Measurements from ENCODE around the gene CFAP43.

DNA sequence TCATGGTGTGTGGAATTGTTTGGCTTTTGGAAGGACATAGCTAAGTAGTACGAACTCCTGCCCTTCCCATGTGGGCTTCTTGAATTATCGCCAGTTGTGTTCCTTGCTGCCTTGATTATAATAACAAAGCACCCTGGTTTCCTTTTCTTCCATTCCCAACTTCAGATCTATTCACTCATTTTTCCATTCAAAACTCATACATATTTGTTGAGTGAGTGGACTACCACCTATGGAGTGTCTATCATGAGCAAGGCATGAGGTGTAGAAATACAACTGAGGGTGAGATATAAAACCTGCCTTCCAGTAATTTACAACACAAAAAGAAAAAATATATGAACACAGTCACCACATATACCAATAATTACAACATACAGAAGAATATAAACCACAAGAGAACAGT lies 141.6 kb downstream of the CFAP43 start:
- TF ChIP-seq EZH2 (IDR thresholded peaks at IDR 0.05) (no peak), POLR2AphosphoS5 (IDR thresholded peaks at IDR 0.05; ENCODE audit: borderline replicate concordance, low read depth, low read length) (no peak), FOXP2 (optimal IDR thresholded peaks at IDR 0.05; ENCODE audit: control extremely low read depth, extremely low read length, insufficient read depth) (no peak)
